GM19395 (cell line): ENCODE results near the gene PHF5A.
A peak's percentile ranks its signal among the peaks of the same experiment; 100 is the strongest.
"Not testable (repeated sequence)": the region's sequence is repeated elsewhere in the genome, so short reads cannot be mapped to it uniquely, and the experiment has no call there.

Source experiments
- ATAC-seq: cut with Tn5 transposase; IDR thresholded peaks from one replicate; pipeline ENCODE4 v1.9.1; 2021; ENCODE audit warnings: mild to moderate bottlenecking, moderate library complexity; ENCODE audit not compliant: unreplicated experiment

Gene PHF5A

DNA sequence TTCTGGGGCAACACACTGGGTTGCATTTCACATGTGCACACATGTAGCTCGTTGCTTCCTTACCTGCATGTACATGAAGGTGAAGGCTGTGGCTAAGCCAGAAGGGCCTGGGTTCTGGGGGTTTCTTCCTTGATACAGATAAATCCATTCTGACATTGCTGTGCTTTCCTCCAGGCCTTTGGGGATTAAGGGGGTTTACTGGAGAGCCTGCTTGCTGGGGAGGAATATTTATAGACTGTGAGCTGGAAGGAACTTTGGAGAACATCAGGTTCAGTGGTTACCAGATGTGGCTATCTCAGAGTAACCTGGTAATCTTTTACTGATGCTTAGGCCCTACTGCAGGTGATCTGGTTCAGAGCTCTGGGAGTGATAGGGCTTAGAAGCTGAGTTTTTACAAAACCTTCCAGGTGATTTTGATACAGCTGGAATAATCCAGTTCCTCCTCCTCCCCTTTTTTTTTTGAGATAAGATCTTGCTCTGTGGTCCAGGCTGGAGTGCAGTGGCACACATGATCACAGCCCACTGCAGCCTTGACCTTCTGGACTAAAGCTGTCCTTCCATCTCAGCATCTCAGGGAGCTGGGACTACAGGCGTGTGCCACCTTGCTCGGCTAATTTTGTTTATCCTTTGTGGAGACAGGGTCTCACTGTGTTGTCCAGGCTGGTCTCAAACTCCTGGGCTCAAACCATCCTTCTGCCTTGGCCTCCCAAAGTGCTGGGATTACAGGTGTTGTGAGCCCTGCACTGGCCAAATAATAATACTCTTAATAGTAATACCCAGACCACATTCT is 20.3 kb upstream of the PHF5A start:
- no peak for ATAC-seq

DNA sequence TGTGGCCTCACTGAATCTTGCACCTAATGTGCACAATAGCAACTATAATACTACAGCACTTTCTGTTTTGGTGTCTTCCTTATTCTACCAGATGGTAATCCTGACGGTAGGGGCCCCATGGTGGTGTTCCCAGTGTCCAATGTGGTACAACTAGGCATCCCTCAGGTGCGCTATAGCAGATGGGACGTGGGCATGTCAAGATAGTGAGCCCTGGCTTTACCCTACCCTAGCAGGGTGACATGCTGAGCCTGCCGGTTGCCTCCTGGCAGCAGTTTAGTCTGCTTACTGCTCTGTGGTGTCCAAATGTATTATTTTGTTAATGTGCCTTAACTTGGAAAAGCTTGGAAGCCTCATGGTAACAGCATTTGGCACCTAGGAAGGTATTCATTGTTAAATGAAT is 19.6 kb upstream of the PHF5A start:
- no peak for ATAC-seq

DNA sequence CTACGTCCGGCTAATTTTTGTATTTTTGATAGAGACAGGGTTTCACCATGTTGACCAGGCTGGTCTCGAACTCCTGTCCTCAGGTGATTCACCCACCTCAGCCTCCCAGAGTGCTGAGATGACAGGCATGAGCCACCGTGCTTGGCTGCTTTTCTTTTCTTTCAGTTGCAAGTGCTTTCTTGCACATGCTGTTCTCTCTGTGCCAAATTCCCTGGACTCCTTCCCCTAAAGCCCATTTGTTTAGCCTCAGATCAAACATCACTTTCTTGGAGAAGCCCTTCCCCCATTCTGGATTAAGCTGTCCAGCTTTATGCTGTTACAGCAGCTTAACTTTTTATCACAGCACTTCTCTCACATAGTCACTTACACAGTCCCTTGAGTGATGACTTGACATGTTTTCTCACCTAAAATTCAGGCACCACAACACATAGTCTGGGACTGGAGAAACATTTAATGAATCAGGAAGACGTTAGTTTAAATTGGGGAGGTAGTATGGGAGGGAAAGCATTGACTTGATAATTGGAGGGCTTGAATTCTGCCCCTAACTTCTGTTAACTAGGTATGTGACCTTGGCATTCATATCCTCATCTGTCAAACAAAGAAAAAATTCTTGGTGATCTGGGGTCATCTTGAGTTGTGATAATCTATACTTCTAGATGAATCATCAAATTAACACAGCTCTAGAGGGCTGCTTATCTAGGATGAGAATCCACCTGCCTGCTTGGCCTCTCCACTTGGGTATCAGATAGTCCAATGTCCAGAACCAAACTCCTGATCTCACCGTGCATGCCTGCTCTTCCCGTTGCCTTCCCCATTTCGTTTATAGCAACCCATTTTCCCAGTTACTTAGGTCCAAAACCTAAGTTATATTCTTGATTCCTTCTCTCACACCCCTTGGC is 18.8 kb upstream of the PHF5A start:
- ATAC-seq, result no peak

DNA sequence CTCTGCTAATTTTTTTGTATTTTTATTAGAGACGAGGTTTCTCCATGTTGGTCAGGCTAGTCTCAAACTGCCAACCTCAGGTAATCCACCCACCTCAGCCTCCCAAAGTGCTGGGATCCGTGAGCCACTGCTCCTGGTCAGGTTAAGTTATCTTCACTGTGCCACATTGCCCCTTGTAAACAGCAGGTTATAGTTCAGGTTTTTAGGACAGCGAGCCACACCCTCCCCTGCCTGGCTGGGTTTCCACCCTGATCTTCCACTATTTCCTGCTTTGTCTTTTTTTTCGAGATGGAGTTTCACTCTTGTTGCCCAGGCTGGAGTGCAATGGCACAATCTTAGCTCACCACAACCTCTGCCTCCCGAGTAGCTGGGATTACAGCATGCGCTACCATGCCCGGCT is 16.5 kb upstream of the PHF5A start:
- ATAC-seq, result no peak

DNA sequence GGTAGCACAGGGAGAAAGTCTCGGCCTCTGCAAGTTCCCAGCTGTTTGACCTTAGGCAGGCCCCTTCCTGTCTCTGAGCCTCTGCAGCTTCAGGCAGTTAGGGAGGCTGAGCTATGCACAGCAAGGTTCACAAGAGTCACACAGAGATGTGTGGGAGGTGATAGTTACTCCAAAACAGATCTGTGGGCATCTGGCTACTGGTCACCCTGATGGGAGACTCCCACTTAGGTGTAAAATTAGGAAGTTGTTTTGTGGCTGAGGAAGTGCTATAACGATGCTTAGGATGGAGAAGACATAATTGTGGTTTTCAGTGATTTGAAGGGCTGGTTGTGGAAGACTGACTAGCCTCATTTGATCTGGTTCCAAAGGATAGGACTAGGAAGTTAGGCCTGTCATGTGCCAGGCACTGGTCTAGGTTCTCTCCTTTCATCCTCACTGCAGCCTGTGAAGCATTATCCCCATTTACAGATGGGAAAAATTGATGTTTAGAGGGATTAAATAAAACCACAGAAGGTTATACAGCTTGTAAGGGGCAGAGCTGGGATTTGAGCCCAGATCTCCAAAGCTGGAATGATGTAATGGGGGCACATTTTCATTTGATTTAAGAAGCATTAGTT is 13.9 kb upstream of the PHF5A start:
- ATAC-seq, result no peak

DNA sequence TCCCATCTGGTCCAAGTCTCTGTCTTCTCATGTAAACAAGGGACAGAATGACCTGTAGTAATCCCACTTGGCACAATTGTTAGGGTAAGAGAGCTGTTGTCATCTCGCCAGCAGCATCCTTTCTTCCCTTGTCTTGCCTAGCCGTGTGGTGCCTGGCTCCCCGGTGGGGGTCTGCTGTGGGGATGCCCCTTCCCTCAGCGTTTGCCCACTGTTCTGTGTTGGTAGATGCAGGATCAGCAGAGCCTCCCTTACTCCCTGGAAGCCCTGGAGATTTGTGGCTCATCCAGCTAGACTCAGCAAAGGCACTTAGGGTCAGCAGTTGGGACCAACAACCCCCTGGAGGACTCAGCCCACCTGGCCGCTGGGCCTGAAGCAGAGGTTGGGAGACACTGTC is 13.4 kb upstream of the PHF5A start:
- no peak for ATAC-seq

DNA sequence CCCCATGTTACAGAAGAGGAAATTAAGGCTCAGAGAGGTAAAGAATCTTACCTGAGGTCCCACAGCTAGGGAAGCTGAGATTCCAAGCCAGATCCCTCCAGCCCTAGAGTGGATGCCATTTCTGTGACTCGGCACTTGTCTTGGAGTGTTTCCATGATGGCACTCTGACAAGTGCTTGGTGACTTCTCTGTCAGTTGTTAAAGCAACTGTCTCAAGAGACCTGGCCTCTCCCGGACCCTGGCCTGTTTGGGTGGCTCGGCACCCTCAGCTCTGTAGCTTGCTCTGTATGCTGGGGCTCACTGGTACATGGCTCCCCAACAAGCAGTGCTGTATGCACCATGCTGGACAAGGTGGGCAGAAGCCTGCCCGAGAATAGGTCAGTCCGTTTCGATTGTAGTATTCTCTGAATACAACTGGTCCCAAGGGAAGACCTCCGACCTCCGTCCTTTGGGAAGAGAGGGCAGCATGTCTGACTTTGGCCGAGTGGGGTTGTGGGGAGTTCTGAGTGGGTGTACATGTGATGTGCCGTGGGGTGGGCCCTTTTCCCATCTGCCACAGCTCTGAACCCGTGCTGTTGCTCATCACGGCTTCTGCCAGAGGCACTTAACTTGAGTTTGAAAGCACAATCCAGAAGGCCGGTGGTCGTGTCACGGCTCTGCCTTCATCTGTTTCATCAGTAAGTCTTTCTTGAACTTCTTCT is 12.8 kb upstream of the PHF5A start:
- no peak for ATAC-seq

DNA sequence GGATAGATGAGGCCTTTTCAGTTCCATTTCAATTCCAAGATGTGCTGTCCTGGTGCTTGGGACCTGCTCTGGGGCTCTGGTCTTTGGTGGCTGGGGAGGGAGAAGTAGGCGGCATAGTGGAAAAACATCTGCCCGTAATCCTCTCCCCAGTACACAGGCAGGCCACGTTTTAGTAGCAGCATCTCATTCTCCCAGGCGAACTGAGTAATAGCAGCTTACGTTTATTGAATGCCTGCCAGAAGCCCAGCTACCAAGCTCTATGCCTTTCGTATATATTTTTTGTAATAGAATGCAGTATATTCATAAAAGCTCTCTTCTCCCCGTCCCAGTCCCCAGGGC is 11.9 kb upstream of the PHF5A start:
- ATAC-seq, result no peak

DNA sequence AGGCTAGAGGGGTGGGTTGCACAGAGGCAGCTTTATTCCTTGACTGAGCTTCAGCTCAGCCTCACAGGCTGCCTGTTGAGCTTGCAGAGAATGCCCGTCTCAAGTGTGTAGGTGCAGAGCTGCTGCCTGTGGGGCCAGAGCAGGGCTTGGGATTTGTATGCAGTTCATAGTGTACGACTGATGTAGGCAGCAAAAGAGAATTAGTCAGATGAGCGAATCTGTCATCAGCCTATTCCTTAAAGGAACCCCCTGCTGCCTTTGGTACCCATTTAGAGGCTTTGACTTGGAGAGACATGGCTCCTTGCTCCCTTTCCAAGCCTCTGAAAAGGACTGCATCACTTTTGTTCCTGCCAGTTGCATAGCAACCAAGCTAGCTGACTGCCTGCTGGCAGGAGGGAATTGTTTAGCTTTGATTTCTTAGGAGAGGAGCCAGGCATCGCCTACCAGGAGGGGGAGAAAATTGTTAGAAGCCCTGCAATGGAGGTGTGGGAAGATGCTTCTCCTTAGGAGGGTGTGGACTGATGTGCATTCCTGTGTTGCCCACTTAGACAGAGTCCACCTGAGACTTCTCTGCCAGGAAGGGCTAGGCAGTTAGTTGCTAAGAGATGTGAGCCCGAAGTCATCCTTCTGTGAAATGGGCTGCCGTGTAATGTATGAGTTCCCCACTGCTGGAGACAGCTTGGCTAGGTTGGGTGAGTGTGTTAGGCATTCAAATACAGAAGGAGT is 11.3 kb upstream of the PHF5A start:
- no peak for ATAC-seq

DNA sequence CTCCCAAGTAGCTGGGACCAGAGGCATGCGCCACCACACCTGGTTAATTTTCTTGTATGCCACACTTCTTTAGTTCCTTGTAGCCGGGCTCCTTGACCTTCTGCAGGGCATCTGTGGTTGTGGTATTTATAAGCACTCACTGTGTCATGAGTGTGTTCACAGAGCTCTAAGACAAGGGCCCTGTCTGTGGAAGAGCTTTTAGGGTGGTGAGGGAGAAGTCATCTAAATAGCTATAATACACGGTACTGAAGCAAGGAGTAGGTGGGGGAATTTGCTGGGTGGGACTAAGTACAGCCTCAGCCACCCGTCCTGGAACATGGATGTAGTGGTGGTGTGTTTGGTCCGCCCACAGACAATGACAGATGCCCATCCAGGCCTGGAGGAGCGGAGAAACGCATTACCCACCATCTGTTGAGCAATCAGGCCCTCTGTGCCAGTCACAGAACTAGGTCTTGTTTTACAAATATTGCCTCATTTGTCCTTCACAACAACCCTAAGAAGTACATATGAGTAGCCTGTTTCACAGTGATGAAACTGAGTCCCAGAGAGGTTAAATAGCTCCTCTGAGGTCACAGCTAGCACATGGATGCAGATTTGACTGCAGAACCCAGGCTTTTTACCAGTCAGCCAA is 10.5 kb upstream of the PHF5A start:
- no peak for ATAC-seq

DNA sequence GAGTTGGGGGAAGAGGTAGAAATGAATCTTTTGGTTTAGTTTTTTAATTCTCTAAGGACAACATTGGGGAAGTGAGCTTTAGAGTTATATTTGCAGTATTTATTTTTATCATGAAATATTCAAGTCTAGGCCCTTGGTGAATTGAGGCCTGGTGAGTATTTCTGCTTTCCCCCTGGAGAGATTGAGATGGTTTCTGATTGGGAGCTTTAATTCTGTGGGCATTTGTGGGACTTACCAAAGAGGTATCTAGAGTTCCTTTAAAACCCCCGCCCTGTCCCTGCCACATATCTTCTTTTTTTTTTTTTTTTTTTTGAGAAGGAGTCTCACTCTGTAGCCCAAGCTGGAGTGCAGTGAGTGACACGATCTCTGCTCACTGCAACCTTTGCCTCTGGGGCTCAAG is 10.0 kb upstream of the PHF5A start:
- ATAC-seq, result no peak

DNA sequence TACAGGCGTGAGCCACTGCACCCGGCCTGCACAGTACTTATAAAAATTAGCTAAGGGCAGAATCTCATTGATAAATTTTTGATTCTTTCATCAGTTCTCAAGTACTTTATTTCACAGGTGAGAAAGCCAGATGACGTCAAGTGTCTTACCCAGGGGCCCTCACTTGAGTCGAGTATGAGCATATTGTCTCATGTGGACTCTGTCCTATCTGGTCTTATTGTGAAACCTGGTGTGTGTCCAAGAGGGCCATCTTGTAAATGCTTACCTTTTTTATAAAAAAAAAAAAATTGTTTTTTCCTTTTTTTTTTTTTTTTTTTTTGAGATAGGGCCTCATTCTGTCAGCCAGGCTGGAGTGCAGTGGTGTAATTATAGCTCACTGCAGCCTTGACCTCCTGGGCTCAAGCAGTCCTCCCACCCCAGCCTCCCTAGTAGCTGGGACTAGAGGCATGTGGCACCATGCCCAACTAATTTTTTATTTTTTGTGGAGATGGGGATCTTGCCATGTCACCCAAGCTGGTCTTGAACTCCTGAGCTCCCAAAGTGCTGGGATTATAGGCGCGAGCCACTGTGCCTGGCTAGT is 6.5 kb upstream of the PHF5A start:
- ATAC-seq, result no peak

DNA sequence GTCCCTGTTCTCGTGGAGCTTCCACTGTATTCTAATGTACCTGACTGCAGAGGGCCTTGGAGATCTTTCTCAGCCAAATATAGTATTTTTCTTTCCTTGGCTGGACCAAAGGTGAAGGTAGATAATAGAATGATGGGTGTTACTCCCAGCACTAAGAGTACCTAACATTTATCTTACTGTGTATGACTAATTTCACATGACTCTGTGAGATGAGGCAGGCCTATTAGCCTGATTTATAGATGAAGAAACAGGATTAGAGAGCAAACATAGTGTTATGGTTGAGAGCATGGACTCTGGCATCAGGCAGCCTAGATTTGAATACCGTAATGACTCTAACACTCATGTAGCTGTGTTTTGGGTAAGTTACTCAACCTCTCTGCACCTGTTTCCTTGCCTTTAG is 3.1 kb upstream of the PHF5A start:
- ATAC-seq, result no peak

DNA sequence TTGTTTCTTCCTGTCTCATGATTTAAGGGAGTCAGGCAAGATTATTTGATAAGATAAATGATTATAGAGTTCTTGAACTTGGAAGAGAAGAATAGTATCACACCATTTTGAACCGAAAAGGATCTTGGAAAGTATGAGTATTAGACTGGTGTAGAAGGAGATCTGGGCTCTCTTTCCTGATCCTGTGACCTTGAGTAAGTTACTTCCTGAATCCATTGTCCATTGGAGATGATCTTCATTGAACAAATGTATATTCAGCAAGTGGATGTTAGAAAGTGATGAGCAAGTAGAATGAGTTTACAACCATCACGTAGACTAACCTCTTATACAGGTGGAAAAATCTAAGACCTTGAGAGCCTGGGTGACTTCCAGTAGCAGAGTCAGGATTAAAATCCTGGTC is 2.4 kb upstream of the PHF5A start:
- ATAC-seq, result no peak

DNA sequence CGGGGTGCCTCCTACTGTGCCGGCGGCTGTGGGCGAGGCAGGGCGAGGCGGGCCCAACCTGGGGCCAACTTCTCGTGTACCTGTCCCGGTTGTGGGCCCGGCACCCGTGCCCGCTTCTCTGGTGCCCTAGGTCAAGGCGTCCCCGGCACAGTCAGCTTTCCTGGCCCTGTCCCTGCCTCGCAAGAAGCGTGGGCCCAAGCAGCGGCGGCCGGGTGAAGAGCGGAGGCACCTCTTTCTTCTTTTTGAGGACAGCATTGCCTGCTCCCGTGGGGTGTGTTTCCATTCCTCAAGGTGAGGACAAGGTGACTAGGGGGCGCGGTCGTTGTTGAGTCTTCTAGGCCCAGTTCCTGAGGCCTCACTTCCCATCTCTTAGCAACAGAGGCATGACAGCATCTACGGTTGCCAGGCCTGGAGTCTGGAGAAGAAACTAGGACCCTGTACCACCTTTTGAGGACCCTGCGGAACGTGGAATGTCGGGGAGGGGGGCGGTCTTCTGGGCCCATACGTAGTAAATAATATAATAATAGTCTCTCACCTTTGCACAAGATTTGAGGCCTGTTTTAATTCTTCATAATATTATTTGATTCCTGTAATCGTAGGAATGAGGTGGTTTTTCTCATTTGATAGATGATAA is 843 bp upstream of the PHF5A start:
- ATAC-seq, result peak; percentile 21

DNA sequence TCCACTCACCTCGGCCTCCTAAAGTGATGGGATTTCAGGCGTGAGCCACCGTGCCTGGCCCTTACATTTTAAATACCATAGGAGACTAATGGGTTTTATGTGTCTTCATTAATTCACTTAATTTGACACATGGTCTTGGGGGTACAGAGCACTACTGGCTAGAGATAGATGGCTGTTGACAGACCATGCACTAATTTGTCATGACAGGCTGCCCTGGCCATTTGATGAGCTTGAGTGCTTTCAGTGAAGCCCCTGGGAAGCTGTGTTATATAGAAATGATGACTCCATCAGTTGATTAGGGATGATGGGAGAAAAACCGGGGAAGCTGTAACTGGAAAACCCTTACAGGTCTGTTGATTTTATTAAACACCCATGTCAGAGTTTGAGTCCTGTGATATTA is 6.6 kb downstream of the PHF5A start:
- no peak for ATAC-seq

DNA sequence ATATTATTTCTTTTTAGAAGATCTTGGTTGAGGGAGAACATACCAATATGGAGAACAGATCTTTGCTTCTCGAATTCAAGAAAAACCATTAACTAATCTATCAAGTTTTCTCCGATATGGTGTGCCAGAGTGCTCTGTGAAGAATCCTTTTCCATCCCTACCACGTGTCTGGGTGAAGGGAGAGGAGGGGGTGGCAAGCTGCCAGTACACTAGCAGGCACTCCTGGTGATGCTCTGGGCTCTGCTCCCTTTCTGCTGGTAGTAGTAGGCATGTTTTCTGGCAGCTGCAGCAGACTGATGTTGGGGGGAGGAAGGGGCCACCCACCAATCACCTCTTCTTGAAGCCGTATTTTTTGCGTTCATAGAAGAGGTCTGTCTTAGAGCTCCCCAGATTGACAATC is 8.4 kb downstream of the PHF5A start:
- not testable (repeated sequence) for ATAC-seq

DNA sequence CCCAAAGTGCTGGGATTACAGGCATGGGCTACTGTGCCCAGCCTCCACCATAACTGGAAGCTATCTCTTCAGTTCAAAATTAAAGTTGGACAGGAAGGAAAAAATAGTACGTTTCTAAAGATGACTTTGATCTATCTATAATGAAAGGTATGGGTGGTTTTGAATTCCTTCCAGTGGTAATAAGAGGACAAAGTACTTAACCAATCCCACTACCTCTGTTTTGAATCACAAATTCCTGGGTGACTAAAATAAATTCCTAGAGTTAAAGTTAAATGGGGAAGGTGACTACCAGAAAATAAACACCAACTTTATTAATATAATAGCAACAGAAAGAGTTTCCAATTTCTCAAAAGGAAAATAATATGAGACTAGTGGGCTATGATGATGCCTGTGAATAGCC is 9.1 kb downstream of the PHF5A start:
- no peak for ATAC-seq

DNA sequence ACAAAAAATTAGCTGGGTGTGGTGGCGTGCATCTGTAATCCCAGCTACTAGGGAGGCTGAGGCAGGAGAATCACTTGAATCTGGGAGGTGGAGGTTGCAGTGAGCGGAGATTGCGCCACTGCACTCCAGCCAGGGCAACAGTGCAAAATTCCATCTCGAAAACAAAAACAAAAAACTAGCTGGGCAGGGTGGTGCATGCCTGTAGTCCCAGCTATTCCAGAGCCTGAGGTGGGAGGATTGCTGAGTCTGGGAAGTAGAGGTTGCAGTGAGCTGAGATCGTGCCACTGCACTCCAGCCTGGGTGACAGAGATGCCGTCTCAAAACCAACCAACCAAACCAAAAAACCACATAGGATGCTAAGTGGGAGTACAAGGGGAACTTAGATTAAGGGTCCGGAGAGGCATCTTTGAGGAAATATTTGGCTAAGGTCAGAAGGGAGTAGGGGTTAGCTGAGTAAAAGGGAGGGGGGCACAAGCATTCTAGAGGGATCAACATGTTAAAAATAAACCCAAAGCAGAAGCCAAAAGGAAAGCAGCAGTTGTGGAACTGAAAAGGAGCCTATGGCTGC is 10.2 kb downstream of the PHF5A start:
- no peak for ATAC-seq
